ENCODE results near the gene CLASP2.

CLASP2 gene

DNA sequence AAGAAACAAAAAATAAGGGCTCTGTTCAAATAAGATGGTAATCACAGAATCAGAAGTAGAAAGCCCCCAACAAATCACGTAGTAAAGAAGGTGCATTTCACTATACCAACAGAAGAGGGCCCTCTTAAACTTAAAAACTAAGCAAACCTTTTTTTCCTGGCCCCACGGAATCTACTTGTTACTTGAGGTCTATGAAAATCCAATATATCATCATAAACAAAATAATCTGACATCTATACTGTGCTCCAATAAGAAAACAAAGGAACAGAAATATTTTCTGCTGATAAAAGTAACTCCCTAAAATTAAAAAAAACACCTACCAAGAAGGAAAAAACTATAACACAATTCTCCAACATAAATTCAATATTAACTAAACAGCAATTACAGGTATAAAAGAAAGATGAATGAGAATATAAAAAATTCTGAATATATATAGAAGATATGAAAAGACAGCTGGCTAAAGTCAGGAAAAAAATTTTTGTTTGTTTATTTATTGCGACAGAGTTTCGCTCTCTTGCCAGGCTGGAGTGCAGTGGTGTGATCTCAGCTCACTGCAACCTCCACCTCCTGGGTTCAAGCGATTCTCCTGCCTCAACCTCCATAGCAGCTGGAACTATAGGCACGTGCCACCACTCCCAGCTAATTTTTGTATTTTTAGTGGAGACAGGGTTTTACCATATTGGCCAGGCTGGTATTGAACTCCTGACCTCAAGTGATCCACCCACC lies 81.8 kb downstream of the CLASP2 start:
- DNase-seq (ENCODE audit: low read depth in 2 of 2) = no peak

DNA sequence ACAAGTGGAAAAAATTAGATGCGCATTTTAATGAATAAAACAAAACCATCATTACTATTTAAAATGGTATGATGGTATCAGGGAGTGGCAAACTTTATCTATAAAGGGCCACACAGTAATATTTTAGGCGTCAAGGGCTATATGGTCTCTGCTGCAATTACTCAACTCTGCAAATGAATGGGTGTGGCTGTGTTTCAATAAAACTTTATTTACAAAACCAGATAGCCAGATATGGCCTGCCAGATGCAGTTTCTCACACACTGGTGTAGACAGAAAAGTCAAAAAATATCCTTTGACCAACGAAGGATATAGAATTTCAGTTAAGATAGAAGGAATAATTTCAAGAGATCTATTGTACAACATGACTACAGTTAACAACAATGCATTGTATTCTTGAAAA lies 83.8 kb downstream of the CLASP2 start:
- no peak for DNase-seq (ENCODE audit: low read depth in 2 of 2)

DNA sequence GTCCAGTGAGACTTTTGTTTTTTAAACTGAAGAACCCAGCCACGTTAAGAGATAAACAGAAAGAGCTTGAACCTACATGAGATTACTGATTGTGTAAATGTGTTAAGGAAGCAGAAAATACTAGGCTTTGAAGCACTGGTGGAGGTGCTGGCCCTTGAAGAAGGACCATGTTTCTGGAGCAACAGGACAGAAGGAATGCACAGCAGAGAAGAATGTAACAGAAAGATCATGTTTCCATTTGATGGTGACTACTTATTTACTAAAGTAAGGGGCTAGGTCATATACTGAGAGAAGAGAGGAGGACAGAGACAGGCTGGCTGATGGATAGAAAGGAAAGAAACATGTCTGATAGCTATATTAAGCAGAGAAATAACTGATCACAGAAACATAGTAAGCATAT lies 88.8 kb downstream of the CLASP2 start:
- DNase-seq (ENCODE audit: low read depth in 2 of 2) = no peak

DNA sequence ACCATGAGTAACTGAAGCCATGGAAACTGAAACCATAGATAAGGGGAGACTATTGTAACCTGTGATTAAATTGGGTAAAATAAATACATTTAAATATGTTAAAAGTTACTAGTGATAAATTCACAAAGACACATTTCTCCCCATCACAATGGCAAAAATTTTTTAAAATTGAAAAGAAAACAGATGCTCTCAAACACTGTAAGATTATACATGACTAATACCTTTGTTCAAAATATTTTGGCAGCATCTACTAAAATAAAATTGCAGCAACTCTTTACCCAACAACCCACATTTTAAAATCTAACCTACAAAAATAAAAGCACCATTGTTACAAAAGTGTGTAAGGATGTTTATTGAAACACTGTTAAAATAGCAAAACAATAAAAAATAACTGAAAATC lies 93.3 kb downstream of the CLASP2 start:
- no peak for DNase-seq (ENCODE audit: low read depth in 2 of 2)

DNA sequence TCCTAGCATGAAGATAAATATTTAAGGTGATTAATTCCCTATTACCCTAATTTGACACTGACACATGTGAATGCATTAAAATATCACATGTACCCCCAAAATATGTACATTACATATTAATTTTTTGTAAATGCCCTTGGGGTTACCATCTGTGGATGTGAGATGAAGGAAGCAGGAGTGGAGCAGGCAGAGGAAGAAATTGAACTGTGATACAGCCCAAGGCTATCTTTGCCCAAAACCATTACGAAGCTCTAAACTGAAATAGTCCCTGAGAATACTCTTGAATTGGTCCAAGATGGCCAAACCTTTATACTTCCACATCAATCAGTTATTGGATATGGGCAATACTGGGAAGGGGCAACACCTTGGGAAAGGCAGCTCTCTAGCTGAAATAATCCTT lies 105.0 kb downstream of the CLASP2 start:
- no peak for DNase-seq (ENCODE audit: low read depth in 2 of 2)

DNA sequence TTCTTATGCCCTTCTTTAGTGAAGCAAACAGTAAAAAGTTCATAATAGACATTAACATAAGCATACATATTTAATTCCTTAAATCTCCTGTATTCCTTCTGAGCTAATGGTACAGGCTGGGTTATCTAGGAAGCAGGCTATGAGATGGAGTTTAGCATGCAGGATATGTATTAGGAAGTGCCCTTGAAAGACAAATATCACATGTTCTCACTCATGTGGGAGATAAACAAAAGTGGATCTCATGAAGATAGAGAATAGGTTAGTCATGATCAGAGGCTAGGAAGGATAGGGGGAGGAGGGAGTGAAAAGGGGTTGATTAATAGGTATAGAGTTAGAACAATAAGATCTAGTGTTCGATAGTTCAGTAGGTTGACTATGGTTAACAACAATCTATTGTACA lies 105.4 kb downstream of the CLASP2 start:
- DNase-seq (ENCODE audit: low read depth in 2 of 2) = no peak

DNA sequence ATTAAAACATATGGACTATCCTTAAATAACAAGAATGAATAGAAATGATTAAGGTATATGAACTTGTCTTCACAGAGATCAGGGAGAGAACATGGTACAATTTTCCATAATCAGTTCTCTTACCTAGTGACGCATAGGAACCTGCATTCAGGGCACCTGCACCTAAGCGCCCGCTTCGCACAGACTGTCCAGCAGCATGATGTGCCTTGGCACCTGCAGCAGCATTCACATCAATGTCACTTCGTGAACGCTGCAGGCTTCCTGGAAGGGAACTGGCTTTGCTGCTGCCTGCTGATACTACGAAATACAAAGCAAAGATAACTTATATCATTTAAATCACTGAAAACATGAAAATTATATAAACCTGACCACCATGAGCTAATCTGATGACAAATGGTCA lies 115.2 kb downstream of the CLASP2 start:
- no peak for DNase-seq (ENCODE audit: low read depth in 2 of 2)

DNA sequence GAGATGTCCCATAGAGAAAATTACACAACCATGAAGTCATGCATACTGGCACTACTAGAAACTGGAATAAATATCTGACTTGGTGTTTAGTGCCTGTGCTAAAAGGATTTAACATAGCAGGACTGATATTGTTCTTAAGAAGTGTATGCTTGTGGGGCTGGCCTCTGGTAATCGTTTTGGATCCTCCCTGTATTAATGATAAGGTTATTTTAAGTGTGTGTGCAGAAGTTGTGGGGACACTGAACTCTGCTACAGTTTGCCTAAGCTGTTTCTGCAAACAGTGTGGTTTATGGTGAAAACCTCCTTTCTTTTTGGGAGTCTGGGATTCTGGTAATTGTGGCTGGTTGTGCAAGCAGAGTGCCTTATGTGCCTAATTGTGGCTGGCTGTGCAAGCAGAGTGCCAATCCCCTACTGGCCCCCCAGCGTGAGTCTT lies 120.8 kb downstream of the CLASP2 start:
- no peak for DNase-seq (ENCODE audit: low read depth in 2 of 2)

DNA sequence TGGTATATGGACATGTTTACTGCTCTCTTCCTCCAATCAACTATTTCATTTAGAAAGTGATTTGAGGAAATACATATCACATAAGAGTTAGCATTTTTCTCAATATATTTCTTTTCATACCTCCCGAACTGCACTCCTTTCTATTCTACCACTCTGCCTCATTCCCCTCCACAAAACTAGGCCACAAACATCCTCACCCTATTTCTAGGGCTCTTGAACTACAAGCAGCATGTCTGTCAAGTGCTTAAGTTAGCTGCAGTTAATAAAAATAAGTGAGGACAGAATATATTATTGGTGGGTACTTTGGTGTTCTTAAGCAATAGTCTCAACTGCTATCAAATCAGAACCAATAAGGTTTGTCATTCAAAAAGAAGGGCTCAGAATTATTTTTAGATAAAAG lies 125.1 kb downstream of the CLASP2 start:
- no peak for DNase-seq (ENCODE audit: low read depth in 2 of 2)

DNA sequence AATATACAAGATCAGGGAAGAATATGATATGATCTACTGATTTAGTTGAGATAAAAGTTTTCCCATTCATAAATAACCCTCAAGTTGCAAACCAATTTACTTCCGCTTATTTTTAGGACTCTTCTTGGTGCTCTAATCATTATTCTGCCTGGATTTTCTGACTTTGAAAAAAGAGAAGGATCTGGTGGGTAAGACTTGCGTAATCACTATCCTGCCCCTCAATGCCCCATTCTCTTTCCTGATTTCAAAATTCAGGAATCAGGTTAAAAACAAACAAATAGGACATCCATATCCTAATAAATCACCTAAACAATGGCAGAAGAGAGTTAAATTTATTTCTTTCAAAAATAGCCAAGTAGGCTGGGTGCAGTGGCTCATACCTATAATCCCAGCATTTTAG lies 127.5 kb downstream of the CLASP2 start:
- DNase-seq (ENCODE audit: low read depth in 2 of 2) = no peak

DNA sequence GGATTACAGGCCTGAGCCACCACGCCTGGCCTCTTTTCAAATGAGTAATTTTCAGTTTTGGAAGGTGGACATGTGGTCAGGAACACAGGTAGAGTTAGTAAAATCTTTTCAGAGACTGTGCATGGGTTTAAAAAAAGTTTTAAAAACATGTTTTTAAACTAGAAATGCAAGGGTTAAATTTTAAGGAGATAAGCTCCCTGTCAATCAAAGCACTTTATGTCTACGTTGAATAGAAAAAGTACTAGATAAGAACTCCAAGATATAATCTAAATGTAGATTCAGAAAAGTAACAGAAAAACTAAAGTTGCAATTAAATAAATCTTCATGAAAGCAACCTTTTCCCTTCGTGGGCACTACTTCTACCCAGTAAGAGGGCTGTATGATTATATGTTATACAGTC lies 131.7 kb downstream of the CLASP2 start:
- DNase-seq (ENCODE audit: low read depth in 2 of 2) = no peak

DNA sequence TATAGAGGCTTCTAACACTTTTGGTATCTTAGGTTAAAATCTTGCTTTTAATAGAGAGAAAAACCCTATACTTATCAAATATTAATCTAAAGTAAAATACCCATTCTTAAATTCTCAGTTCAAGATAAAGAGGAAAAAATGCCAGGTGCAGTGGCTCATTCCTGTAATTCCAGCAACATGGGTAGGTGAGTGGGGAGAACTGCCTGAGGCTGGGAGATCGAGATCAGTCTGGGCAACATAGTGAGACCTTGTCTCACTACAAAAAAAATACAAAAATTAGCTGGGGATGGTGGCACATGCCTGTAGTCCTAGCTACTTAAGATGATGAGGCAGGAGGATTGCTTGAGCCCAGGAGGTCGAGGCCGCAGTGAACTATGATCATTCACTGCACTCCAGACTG lies 135.8 kb downstream of the CLASP2 start:
- no peak for DNase-seq (ENCODE audit: low read depth in 2 of 2)

DNA sequence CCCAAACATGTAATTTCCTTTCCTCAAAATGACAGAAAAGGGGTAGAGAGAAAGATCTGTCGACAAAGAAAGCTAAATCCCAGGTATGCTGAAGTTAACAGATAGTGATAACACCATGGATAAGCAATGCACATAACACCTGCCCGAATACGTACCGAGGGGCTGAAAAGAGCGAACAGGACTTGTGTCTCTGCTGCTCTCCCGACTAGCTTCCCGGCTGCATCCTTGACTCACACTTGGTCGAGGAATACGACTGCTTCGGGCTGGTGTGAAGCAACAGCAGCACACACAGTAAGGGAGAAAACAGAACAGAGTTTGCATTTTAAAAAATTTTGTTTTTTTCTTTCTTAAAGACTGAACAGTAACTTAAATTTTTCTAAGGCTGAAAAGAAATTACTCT lies 136.4 kb downstream of the CLASP2 start:
- DNase-seq (ENCODE audit: low read depth in 2 of 2) = no peak

DNA sequence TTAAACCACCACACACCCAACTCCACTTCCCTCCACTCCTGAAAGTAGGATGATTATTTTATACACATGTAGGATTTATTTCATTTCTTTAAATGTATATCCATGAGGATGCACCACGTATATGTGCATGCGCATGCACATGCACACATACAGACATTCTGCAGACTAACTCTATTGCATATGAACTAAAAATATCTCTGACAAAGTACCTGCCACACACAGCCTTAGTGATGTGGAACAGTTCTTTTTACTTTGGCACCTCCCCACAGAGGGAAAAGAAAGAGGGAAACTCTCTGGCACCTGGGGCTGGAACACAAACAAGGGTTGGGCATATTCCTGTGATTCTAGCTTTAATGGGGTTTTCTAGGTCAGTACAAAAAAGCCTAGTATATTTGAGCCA lies 138.2 kb downstream of the CLASP2 start:
- no peak for DNase-seq (ENCODE audit: low read depth in 2 of 2)

DNA sequence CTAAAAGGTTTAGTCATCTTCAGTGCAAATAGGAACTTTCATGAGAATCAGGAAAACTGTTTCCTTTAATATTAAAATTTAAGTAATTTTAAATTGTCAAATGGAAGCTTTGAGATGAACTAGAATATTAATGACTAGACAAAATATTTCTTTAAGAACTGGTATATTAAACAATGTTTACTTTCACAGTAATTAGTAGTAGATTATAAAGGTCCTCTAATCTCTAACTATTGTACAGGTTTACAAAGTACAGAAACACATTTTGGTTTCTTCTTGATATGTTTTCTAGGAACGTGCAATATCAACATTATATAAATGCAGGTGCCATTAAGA lies 138.9 kb downstream of the CLASP2 start:
- DNase-seq (ENCODE audit: low read depth in 2 of 2) = no peak

DNA sequence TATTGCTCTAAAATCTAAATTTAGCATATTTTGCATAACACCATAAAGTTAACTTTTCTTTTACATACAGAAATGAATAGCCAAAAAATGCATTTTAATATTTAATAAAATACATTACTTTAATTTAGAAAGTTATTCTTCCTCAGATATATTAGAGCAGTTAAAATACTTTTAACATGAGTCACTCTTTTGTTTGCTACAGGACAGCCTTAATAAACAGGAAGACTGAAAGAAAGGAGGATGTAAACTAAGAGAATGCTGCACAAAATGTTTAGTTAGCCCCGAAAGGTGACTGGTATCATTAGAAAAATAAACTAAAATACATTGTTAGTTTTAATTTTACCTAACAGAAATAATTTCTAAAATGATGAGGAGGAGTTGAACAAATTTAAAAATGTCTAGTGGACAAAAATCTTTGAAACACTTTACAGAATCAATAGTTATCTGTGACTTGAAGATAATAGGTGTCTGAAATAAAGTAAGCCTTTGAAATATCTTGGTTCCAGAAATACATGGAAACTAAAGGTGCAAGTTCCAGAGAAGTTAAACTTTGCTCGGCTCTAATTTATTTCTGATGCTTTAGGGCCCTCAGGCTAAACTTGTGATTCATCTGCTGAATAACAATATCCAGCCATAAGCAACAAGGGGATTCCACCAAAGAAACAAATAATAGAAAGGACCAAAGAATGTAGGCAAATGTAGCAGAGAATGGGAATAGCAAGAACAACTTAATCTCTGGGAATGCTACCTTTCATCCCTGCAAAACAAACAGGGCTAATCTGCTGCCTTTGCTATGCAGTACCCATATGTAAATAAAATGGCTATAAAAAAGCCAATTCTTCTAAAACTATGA lies 139.5 kb downstream of the CLASP2 start:
- DNase-seq (ENCODE audit: low read depth in 2 of 2) = no peak

DNA sequence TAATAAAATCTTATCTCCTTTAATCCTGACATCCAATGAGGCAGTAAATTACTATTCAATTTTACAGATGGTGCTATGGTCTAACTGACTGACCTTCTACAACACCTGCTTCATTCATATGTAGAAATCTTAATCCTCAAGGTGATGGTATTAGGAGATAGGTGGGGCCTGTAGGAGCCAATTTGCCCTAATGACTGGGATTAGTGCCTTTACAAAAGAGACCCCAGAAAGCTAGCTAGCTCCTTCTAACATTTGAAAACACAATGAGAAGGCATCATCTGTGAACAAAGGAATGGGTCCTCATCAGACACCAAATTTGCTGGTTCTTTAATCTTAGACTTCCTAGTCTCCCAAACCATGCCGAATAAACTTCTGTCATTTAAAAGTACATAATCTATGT lies 140.5 kb downstream of the CLASP2 start:
- DNase-seq (ENCODE audit: low read depth in 2 of 2) = no peak

DNA sequence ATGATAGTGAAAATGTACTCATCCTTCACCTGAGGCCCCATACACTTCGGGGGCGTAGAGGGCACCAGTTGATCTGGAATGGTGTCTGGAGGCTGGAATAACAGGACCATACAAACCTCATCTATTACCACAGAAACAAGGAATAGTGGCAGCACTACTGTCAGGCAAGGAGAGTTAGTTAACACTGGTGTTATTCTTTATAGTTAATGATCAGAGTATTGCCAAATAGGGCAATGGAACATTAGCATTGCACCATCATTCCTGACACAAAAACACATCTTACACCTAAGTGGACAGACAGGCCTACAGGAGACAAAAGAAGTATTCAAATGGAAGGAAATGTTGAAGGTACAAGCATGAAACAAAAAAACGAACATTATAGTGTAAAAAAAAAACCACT lies 140.9 kb downstream of the CLASP2 start:
- no peak for DNase-seq (ENCODE audit: low read depth in 2 of 2)

DNA sequence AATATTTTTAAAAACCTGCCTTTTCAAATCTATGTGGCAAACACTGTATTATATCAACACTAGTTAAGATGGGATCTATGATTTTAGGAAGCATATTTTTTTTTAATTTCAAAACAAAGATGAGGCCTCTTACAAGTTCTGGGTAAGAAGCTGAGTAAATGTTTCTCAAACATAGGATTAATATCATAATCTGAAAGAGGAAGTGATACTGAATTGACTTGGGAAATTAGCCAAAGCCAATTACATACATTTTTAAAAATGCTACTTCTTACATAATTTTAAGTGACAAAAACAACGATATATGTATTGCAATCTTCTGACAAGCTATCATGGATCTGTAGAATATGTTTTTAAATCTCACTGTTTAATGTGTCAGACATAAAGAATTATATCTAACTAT lies 142.7 kb downstream of the CLASP2 start:
- no peak for DNase-seq (ENCODE audit: low read depth in 2 of 2)

DNA sequence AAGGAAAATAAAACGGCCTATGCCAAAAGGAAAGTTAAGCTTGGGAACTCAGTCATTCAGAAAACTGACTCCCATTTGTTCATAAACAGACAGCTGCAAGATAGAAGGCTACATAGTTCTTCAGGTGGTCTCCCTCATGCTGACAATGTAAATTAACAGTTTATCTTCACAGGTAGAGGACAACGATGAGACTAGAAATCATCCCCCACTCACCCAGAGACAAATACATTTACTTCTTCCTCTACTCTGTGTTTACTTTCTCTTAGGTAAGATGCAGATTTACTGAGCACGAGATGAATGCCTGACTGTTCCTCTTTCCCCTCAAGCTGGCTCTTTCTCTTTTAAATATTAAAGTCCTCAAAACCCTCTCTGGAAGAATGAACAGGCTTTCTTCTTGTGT lies 160.2 kb downstream of the CLASP2 start:
- DNase-seq (ENCODE audit: low read depth in 2 of 2) = no peak

DNA sequence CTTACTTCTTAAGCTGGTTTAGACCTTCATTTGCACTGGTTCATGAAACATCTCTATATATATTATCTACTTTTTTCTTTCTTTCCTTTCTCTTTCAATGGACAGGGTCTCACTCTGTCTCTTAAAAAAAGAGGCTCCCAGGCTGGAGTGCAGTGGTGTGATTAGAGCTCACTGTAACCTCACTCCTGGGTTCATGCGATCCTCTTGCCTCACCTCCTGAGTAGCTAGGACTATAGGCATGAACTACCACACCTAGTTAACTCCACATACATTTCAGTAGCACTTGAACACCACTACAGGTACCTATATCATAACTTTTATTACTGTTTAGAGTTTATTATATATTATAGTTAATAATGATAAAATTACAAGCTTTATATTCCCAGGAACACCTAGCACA lies 160.8 kb downstream of the CLASP2 start:
- DNase-seq (ENCODE audit: low read depth in 2 of 2) = no peak

DNA sequence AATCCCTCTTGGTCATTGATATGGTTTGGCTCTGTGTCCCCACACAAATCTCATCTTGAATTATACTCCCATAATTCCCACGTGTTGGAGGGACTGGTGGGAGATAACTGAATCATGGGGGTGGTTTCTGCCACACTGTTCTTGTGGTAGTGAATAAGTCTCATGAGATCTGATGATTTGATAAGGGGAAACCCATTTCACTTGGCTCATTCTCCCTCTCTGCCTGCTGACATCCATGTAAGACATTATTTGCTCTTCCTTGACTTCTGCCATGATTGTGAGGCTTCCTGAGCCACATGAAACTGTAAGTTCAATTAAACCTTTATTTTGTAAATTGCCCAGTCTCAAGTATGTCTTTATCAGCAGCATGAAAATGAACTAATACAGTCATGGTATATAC lies 171.0 kb downstream of the CLASP2 start:
- DNase-seq (ENCODE audit: low read depth in 2 of 2) = no peak

DNA sequence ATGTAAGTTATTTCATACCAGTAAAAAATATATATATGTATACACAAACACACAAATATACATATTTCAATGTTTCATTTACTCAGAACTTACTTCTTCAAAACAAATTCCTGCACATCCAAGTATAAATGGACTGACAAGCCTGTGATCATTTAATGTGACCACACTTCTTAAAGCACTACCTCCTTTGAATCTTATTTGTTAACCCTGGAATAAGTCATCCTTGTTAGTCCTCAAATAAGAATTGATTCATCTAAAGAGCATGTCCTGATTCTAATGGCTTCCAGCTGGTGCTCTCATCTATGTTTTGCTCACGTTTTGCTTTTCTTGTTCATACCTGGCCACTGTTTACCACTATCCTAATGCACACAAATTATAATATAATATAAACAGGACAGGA lies 173.9 kb downstream of the CLASP2 start:
- DNase-seq (ENCODE audit: low read depth in 2 of 2) = no peak

DNA sequence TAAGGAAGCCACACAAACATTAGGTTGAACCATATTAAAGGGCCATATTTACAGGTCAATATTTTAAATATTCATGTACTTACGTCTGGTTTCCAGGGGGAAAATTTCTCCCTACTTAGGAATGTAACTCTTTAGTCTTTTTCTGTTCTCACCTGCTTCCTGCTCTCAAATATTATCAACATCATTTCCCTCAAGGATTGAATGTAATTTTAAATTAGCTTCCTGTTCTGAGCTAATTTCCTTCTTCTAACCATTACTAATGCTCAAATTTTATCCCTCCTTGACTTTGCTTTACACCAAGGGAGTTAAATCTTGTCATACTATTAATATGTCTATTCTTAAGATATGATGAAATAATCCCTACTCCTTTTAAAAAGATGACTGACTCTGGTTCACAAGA lies 174.5 kb downstream of the CLASP2 start:
- no peak for DNase-seq (ENCODE audit: low read depth in 2 of 2)

Measured in activated CD8-positive, alpha-beta memory T cell treated with anti-CD3 and anti-CD28 coated beads for 4 hours (primary cell).